Right cardiac atrium (tissue), 5 donors: ENCODE measurements around the gene ZNF584. TPM values are rescaled to one million over a fixed set of nuclear protein-coding genes. Genes with fewer than 3 reads are reported as not detected.
"Not testable (repeated sequence)": the region's sequence is repeated elsewhere in the genome, so short reads cannot be mapped to it uniquely, and the experiment has no call there.

Source experiments
- ATAC-seq, 2 donors: fragments of 200-7000 bp; cut with Tn5 transposase; one replicate each; pipeline versions ENCODE4 v1.8.0 to v1.9.1; 2020; ENCODE audit warnings: moderate library complexity in 2 of 2, mild to moderate bottlenecking in 1 of 2
- DNase-seq, 3 donors: peaks; one replicate each; pipeline ENCODE4 v3.0.0-alpha.2; 2020
- H3K27ac ChIP-seq: one replicate; pipeline ENCODE4 v1.5.1; 2013; ENCODE audit warnings: mild to moderate bottlenecking, low read length, control low read depth, moderate library complexity
- H3K27me3 ChIP-seq: one replicate; pipeline ENCODE4 v1.6.1; 2013; ENCODE audit not compliant: control insufficient read depth, insufficient read depth
- H3K4me1 ChIP-seq: one replicate; pipeline ENCODE4 v1.6.1; 2013; ENCODE audit warnings: low read length; ENCODE audit not compliant: control insufficient read depth, insufficient read depth
- H3K4me3 ChIP-seq: one replicate; pipeline ENCODE4 v1.5.1; 2013; ENCODE audit warnings: low read length, control low read depth
- H3K9me3 ChIP-seq: one replicate; pipeline ENCODE4 v1.6.1; 2013; ENCODE audit warnings: low read length; ENCODE audit not compliant: control insufficient read depth
- WGBS: extraction: QIAGEN DNeasy Blood & Tissue Kit; methylation state at CpG from one replicate; pipeline ENCODE4 v1.1.7; 2013; 5-methylcytosine and 5-hydroxymethylcytosine counted together
- intact Hi-C, 4 donors: fragments of 100-400 bp; cut with DNase I; formaldehyde crosslinking; loops; one replicate each; pipeline versions ENCODE4 v1.11.0 to v1.14.0; 2022 to 2023
- polyA plus RNA-seq: library from polyadenylated mRNA; stranded (reverse); fragments of 200-250 nt; gene quantifications from one replicate; pipeline ENCODE4 v1.2.3, GENCODE V29; 2013
- total RNA-seq, 4 donors: library from RNA; stranded (reverse); fragmentation: NEBNext Ultra II Directional; extraction: Animal tissue kit (Norgen Biotek cat#: 25700); gene quantifications; one replicate each; pipeline ENCODE4 v1.2.1, GENCODE V29; 2021
- donor health status: healthy with polysubstance abuse.
- donor health status: DM: no; HTN: yes; CAD: no.
- donor health status: DM: no; HTN: no; CAD: no.
- donor health status: DM: no; HTN: yes; CAD: no; lungs with severe emphysema.
- donor health status: DM: yes; HTN: yes; CAD: no.

ZNF584 gene
- total and polyA plus RNA-seq, 5 donors = 13.6 to 22.6 (median 19.8) TPM

DNA sequence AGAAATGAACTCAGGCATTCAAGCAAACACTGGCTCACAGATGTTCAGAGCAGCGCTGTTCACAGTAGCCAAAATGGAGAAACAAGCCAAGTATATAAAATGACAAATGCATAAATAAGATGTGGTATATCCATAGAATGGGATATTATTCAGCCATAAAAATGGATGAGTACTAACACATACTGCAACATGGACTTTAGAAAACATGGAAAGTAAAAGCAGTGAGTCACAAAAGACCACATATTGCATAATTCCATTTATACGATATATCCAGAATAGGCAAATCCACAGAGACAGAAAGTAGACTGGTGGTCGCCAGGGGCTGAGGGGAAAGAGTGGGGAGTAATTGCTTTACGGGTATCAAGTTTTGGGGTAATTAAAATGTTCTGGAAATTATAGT is 34.2 kb upstream of the ZNF584 start:
- Histone ChIP-seq H3K9me3 (no peaks in the 10 kb centered on the region), H3K27me3 (no peaks in the 10 kb centered on the region), H3K4me1 (no peaks in the 10 kb centered on the region), H3K27ac (no peak overlapping the region), H3K4me3 (no peak overlapping the region)
- DNase-seq (no peak), ATAC-seq (no peak)
- 85% methylated on average over 4 of the region's 4 CpGs for WGBS
- intact Hi-C loops = no loop called here

DNA sequence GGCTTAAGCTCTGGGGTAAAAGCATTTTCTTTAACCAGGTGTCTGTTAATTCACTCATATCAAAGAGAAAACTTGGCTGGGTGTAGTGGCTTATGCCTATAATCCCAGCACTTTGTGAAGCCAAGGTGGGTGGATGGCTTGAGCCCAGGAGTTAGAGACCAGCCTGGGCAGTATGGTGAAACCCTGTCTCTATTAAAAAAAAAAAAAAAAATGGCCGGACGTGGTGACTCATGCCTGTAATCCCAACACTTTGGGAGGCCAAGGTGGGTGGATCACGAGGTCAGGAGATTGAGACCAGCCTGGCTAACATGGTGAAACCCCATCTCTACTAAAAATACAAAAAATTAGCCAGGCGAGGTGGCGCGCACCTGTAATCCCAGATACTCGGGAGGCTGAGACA is 31.7 kb upstream of the ZNF584 start:
- 85% methylated on average over 7 of the region's 7 CpGs for WGBS
- intact Hi-C loops, H3K4me1 ChIP-seq, ATAC-seq, H3K27me3 ChIP-seq, H3K9me3 ChIP-seq, H3K27ac ChIP-seq, H3K4me3 ChIP-seq: not testable (repeated sequence)
- DNase-seq = peak in 1 of 3 donors; percentile 8

DNA sequence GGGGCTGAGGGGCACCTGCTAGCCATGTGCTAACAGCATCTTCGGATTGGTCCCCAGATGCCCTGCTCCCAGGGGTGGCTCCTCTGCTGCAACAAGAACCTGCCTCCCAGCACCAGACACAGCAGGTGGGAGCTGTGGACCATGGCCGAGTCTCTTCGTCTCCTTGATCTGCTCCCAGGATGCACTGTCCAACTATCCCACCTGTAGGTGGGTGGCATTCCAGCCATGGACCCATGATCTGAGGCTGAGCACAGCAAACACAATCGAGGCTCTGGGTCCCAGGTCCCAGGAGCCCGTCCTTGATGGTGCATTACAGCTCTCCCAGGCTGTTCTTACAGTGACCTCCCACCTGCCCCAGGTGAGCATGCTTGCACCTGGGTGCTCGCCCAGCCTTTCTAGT is 29.2 kb upstream of the ZNF584 start:
- 92% methylated on average over 6 of the region's 6 CpGs for WGBS
- intact Hi-C loops = no loop called here
- H3K4me1 ChIP-seq = peaks cover 3% of the 10 kb centered on the region
- H3K27me3 ChIP-seq = no peaks in the 10 kb centered on the region
- H3K27ac ChIP-seq = no peak overlapping the region
- H3K9me3 ChIP-seq = no peaks in the 10 kb centered on the region
- ATAC-seq (no peak), DNase-seq (peak in 2 of 3 donors; percentile 38 to 48)
- H3K4me3 ChIP-seq = no peak overlapping the region

DNA sequence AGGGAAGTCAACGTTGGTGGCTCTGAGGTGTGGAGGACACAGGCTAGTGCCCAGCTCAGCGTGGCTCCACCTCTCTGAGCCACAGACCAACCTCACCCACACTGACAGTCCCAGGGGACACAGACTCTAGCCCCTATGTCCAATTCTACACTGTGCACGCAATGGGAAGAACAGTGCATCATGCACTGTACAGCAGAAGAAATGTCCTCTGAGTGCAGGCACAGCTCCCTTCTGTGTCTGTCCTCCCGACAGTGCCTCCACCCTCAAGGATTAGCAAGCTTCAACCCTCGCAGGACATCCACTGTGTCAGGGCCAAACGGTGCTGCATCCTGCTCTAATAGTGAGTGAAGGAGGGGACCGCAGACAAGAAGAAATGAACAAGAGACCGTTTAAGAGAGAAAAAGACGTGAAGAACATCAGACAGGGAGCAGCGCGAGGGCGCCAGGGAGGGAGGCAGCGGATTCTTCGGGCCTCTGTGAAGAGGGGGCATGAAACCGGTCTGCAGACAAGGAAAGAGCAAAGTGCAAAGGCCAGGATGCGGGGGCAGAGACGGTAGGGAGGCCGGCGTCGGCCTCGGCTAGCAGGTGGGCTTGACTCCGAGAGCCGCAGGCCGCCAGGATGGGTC is 28.3 kb upstream of the ZNF584 start:
- Histone ChIP-seq H3K4me1 (peaks cover 3% of the 10 kb centered on the region), H3K4me3 (peak overlapping the region; percentile 34), H3K27me3 (no peaks in the 10 kb centered on the region), H3K27ac (peak overlapping the region; percentile 34), H3K9me3 (no peaks in the 10 kb centered on the region)
- ATAC-seq = no peak
- intact Hi-C loops = no loop called here
- 5% methylated on average over 24 of the region's 24 CpGs for WGBS
- no peak for DNase-seq

DNA sequence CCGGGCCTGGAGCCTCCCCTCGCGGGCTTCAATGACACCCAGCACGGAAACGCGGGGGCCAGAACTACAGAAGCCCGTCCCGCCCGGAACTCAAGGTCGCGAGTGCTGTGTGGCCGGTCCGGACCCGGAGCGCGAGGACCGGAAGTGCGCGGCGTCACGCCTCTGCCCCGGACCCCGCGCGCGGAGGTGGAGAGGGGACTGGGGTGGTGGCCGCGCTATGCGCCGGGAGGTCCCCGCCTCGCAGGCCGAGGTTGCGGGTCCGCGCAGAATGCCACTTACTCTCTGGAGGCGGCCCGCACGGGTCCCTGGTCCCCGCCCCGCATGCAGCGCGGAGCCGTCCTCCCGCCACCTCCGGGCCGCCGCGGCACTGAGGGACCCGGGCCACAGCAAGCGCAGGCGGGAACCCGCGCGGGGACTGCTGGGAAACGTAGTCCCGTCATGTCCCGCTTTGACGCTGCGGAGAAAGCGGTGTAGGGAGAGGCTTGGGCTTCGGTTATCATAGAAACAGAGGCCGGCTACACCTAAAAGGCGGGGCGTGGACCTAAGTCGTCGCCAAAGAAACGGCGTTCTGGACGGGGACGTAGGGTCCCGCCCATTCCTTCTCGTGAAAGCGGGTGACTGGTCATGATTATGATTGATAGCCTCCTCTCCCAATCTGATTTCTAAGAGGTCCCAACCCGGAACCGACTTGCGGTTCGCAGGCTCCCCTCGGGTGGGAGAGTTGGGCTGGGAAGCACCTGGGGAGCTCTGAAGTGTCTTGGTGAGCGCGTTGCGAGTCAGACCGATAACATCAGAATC is 27.6 kb upstream of the ZNF584 start, which contains the start of gene ZNF837:
TSS of gene ZNF837 (minus strand) at position 369 of the 798 bp plus-strand sequence. CDS start 11,698 bp downstream, outside the sequence.
- Histone ChIP-seq H3K27me3 (no peaks in the 10 kb centered on the region), H3K9me3 (no peaks in the 10 kb centered on the region), H3K4me3 (peak within 1 kb of the TSS; percentile 58), H3K4me1 (peaks cover 8% of the 10 kb centered on the region), H3K27ac (peak within 1 kb of the TSS; percentile 34)
- peak; percentile 99 for DNase-seq
- ATAC-seq = peak; percentile 96
- under 1% methylated on average over 83 of the region's 83 CpGs for WGBS
- intact Hi-C loops = no loop called here

DNA sequence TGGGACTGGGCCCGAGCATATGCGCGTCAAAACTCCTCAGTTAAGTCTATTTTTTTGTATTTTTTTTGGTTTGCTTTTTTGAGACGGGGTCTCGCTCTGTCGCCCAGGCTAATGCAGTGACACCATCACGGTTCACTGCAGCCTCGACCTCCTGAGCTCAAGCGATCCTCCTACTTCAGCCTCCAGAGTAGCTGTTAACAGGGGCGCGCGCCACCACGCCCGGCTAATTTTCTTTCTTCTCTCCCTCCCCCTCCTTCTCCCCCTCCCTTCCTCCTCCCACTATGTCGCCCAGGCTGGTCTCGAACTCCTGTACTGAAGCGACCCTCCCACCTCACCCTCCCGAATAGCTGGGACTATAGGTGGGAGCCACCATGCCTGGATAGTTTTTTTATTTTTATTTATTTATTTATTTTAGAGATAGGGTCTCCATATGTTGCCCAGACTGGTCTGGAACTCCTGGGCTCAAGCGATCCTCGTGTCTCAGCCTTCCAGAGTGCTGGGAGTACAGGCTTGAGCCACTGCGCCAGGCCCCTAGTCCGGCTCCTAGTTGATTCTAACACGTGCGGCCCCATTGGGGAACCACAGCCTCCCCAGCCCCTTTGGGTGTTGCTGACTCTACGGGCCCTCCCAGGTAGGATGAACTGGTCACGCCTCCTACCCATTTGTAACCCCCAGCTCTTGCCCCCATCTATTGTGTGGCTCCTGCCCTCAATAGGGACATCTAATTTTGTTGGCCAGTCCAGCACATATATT is 26.8 kb upstream of the ZNF584 start:
- Histone ChIP-seq H3K9me3 (no peaks in the 10 kb centered on the region), H3K4me3 (peak overlapping the region; percentile 58), H3K27me3 (no peaks in the 10 kb centered on the region), H3K4me1 (peaks cover 10% of the 10 kb centered on the region), H3K27ac (peak overlapping the region; percentile 20)
- intact Hi-C loops = no loop called here
- no peak for ATAC-seq
- peak in 2 of 3 donors; percentile 61 to 67 for DNase-seq
- 31% methylated on average over 26 of the region's 26 CpGs for WGBS

DNA sequence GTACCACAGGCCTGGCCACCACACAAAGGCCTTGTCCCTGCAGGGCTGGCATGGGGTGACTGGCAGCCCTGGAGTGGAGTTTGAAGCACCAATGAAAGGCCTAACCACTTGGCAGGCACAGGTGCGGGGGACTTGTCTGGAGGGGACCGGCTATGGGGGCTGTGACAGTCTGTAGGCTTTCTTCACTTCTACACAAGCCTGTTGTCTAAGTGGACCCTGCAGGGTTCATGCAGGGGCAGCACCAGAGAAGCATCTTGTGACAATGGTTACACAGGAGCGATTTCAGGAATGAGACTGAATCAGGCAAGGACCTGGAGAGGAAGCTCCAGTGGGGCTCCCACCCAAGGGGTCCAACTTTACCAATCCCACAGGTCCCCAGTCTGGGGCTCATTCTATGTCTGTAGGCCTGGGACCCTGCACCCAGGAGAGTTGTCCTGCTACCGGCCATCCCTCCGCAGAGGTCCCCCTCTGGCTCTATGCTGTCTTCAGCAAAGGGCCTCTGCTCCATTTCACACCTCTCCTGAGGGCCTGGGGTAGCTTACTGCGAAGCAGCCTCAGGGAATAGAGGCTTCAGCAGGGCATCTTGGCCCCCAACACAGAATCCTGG is 25.3 kb upstream of the ZNF584 start:
- Histone ChIP-seq H3K27me3 (no peaks in the 10 kb centered on the region), H3K4me3 (no peak overlapping the region), H3K4me1 (peaks cover 16% of the 10 kb centered on the region), H3K27ac (no peak overlapping the region), H3K9me3 (no peaks in the 10 kb centered on the region)
- whole genome bisulfite sequencing = 88% methylated on average over 6 of the region's 6 CpGs
- DNase-seq (peak in 2 of 3 donors; percentile 26 to 45), ATAC-seq (no peak)
- intact Hi-C loops = no loop called here

DNA sequence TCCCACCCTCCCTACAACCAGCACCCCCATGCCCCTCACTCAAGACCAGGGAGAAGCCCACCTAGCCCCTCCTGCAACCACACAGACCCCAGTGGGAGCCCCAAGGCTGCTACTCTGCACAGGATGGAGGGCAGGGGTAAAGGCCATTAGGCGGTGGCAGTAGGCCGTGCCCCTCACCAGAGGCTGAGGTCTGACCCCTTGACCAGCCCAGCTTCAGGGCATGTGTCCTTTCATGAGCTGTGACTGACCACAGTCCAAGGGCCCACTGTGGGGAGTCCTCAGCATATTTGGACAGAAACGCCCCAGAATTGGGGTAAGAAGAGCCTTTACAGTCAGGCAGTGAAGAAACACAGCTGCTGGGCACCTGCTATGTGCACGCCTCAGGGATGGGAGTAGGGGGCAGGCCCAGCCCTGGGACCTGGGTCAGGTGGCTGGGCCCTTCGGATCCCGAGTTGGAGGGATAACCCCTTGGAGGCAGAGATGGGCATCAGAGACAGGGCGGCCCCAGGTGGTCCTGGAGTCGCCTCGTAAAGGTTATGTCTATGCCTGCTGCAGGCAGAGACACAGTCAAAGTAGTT is 23.0 kb upstream of the ZNF584 start:
- ATAC-seq (no peak), DNase-seq (peak in 2 of 3 donors; percentile 43 to 51)
- Histone ChIP-seq H3K27ac (peak overlapping the region; percentile 99), H3K27me3 (no peaks in the 10 kb centered on the region), H3K4me1 (peaks cover 13% of the 10 kb centered on the region), H3K9me3 (no peaks in the 10 kb centered on the region), H3K4me3 (peak overlapping the region; percentile 99)
- intact Hi-C loops = no loop called here
- WGBS = 89% methylated on average over 9 of the region's 9 CpGs

DNA sequence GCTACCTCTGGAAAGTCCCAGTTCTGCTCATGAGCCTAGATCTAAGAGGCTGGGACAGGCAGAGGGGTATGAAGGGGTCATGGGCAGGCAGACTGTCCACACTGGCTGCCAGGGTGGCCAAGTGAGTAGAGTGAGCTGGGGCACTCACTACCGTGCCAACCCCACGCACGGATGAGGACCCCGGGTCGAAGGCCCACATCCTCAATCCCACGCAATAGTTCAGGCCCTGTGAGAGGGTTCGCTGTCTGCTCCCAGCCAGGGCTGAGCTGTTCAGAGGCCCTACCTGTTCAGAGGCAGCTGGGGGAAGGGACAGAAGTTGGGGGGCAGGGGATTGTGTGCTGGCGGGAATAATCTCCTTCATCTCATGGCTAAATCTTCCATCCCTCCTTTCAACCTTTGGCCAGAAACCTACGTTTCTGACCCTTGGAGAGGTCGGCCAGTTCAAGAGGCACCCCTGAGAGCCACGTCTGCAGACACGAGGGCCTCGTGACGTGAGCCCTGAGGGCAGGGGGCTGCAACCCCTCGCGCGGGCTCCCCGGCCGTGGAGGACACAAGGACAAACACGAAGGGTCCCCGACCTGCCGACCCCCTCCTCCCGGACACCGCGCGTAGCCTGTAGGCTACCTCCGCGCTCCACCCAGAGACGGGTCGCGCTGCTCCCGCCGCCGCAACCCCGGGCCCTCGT is 22.4 kb upstream of the ZNF584 start:
- ATAC-seq (peak; percentile 20 to 22), DNase-seq (peak in 2 of 3 donors; percentile 55 to 69)
- H3K4me3 ChIP-seq = peak overlapping the region; percentile 99
- H3K4me1 ChIP-seq = peaks cover 13% of the 10 kb centered on the region
- peak overlapping the region; percentile 99 for H3K27ac ChIP-seq
- H3K27me3 ChIP-seq = no peaks in the 10 kb centered on the region
- H3K9me3 ChIP-seq = no peaks in the 10 kb centered on the region
- 9% methylated on average over 36 of the region's 36 CpGs for WGBS
- intact Hi-C loops = no loop called here
